ENCODE results near the gene ORAI3.

DNA sequence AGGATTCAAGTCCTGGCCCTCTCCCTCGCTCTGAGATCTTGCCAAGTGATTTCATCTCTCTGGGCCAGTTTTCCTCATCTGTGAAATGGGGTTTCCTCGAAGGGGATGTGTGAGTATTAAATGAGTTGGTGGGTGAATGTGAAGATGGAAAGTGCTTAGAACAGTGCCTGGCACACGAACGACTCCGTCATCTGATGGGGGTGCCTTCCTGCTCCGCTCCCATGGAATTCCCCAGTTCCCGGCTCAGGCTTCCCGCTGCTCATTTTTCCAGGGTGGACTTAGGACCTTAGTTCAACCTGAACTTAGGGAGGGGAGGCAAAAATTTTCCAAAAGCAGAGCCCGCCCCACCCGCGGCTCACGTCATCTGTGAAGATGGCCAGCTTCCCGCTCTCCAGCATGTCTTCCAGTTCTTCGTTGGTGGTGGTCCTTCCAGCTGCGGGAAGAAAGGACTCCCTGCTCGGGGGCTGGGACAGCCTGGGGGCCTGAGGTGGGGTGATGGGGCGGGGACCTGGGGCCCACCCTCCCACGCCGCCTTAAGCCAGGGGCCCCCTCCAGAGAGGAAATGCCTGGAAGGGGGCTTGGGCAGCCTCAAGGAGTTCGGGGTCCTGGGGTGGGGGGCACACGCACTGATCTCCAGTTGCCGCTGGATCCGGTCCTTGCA is 47.6 kb downstream of the ORAI3 start:
- TF ChIP-seq, protein P1, sequence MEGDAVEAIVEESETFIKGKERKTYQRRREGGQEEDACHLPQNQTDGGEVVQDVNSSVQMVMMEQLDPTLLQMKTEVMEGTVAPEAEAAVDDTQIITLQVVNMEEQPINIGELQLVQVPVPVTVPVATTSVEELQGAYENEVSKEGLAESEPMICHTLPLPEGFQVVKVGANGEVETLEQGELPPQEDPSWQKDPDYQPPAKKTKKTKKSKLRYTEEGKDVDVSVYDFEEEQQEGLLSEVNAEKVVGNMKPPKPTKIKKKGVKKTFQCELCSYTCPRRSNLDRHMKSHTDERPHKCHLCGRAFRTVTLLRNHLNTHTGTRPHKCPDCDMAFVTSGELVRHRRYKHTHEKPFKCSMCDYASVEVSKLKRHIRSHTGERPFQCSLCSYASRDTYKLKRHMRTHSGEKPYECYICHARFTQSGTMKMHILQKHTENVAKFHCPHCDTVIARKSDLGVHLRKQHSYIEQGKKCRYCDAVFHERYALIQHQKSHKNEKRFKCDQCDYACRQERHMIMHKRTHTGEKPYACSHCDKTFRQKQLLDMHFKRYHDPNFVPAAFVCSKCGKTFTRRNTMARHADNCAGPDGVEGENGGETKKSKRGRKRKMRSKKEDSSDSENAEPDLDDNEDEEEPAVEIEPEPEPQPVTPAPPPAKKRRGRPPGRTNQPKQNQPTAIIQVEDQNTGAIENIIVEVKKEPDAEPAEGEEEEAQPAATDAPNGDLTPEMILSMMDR (IDR thresholded peaks at IDR 0.05), result no peak
- TF ChIP-seq POLR2A (IDR thresholded peaks at IDR 0.05) (no peak), EP300 (IDR thresholded peaks at IDR 0.05) (no peak)
